H1 (cell line): ENCODE results near the gene DCUN1D4. TPM values are rescaled to one million over a fixed set of nuclear protein-coding genes. Genes with fewer than 3 reads are reported as not detected.

Experiments used
- CTCF ChIA-PET: fragments of 300-600 bp; sonication (Branson Sonifier 250); formaldehyde crosslinking; loops from one replicate; lab custom pipeline; 2021; ENCODE audit not compliant: partially characterized antibody; lab: Charles Lee
- POLR2A ChIA-PET: fragments of 300-600 bp; sonication (Branson Sonifier 250); formaldehyde crosslinking; loops from one replicate; lab custom pipeline; 2021; ENCODE audit warnings: inconsistent platforms; ENCODE audit not compliant: partially characterized antibody; lab: Charles Lee
- DNase-seq, 2 experiments: peaks; one replicate each; pipeline versions ENCODE4 v3.0.0 to v3.0.0-alpha.2; 2010 to 2022; ENCODE audit warnings: low spot score in 2 of 2, low read depth in 1 of 2, mixed read lengths in 1 of 2
- FAIRE-seq: peaks from 2 replicates; lab custom pipeline; 2011; peaks lifted over from hg19 to GRCh38; lab: Jason Lieb, UNC
- H2AFZ ChIP-seq: 2 replicates; pipeline ENCODE4 v1.8.1; 2012; ENCODE audit warnings: low read length, inconsistent platforms
- H2AK5ac ChIP-seq: 2 replicates; pipeline ENCODE4 v1.6.1; 2013; ENCODE audit warnings: low read depth, low read length
- H2BK120ac ChIP-seq: replicated peaks from 2 replicates; pipeline ENCODE3; 2013; ENCODE audit warnings: low read depth, low read length, inconsistent platforms
- H2BK12ac ChIP-seq: 2 replicates; pipeline ENCODE4 v1.6.1; 2013; ENCODE audit warnings: low read depth, low read length
- H2BK15ac ChIP-seq: 2 replicates; pipeline ENCODE4 v1.6.1; 2013; ENCODE audit warnings: low read length
- H2BK20ac ChIP-seq: 2 replicates; pipeline ENCODE4 v1.6.1; 2013; ENCODE audit warnings: low read length
- H2BK5ac ChIP-seq: 2 replicates; pipeline ENCODE4 v1.6.1; 2013; ENCODE audit warnings: low read depth, low read length
- H3K14ac ChIP-seq: 2 replicates; pipeline ENCODE4 v1.6.1; 2013; ENCODE audit warnings: inconsistent platforms; ENCODE audit not compliant: insufficient read length
- H3K18ac ChIP-seq: 2 replicates; pipeline ENCODE4 v1.6.1; 2013; ENCODE audit warnings: low read length; ENCODE audit errors: extremely low read depth
- H3K23ac ChIP-seq: 2 replicates; pipeline ENCODE4 v1.6.1; 2013; ENCODE audit warnings: inconsistent platforms; ENCODE audit not compliant: insufficient read length
- H3K23me2 ChIP-seq: 2 replicates; pipeline ENCODE4 v1.6.1; 2013; ENCODE audit warnings: low read depth, low read length
- H3K27ac ChIP-seq: 2 replicates; pipeline ENCODE4 v1.6.1; 2011; ENCODE audit warnings: low read depth, low read length, inconsistent platforms
- H3K27me3 ChIP-seq, 4 experiments: replicated peaks in 1 of 4; 1 replicate in 1 of 4; 2 replicates in 3 of 4; pipeline versions ENCODE4 v1.6.1 to v1.8.1; 2011 to 2013; ENCODE audit warnings: low read length in 3 of 4, mild to moderate bottlenecking in 3 of 4, inconsistent platforms in 2 of 4, mixed read lengths in 2 of 4, moderate library complexity in 1 of 4; ENCODE audit not compliant: control insufficient read depth in 3 of 4, insufficient read depth in 3 of 4; ENCODE audit errors: extremely low read depth in 1 of 4
- H3K36me3 ChIP-seq, 4 experiments: 2 replicates each; pipeline versions ENCODE4 v1.6.1 to v1.8.1; 2011 to 2013; ENCODE audit warnings: mild to moderate bottlenecking in 4 of 4, low read length in 3 of 4, moderate library complexity in 2 of 4, control low read depth in 1 of 4, inconsistent platforms in 1 of 4; ENCODE audit not compliant: insufficient read depth in 4 of 4, control insufficient read depth in 2 of 4
- H3K4ac ChIP-seq: replicated peaks from 2 replicates; pipeline ENCODE3; 2013; ENCODE audit warnings: low read length, low read depth, mixed read lengths, inconsistent platforms; ENCODE audit not compliant: insufficient read length
- H3K4me1 ChIP-seq, 4 experiments: replicated peaks in 1 of 4; 1 replicate in 1 of 4; 2 replicates in 3 of 4; pipeline versions ENCODE4 v1.6.1 to v1.8.1; 2011 to 2013; ENCODE audit warnings: low read length in 3 of 4, inconsistent platforms in 2 of 4, mixed read lengths in 1 of 4; ENCODE audit not compliant: insufficient read depth in 4 of 4, control insufficient read depth in 3 of 4
- H3K4me2 ChIP-seq, 2 experiments: 2 replicates each; pipeline versions ENCODE4 v1.6.1 to v1.8.1; 2011 to 2013; ENCODE audit warnings: low read depth in 2 of 2, low read length in 2 of 2, control low read depth in 1 of 2, inconsistent platforms in 1 of 2, mild to moderate bottlenecking in 1 of 2; ENCODE audit not compliant: insufficient read depth in 1 of 2
- H3K4me3 ChIP-seq, 4 experiments: fragments of 200-600, 300-600 bp in 1 of 4; sonication (generic), shearing (Covaris generic), sonication (Bioruptor Twin) in 1 of 4; 2 replicates each; pipeline versions ENCODE4 v1.5.1 to v1.8.1; 2011 to 2016; ENCODE audit warnings: low read length in 4 of 4, low read depth in 3 of 4, control low read depth in 2 of 4, inconsistent platforms in 2 of 4, mild to moderate bottlenecking in 2 of 4, mixed read lengths in 1 of 4, moderate library complexity in 1 of 4; ENCODE audit not compliant: insufficient read depth in 2 of 4; ENCODE audit errors: extremely low read depth in 1 of 4
- H3K56ac ChIP-seq: replicated peaks from 2 replicates; pipeline ENCODE3; 2013; ENCODE audit warnings: low read depth, mild to moderate bottlenecking, mixed read lengths, low read length, inconsistent platforms; ENCODE audit not compliant: insufficient read length
- H3K79me1 ChIP-seq: 2 replicates; pipeline ENCODE4 v1.6.1; 2013; ENCODE audit warnings: low read depth, low read length, control low read depth
- H3K79me2 ChIP-seq, 2 experiments: 2 replicates each; pipeline versions ENCODE4 v1.6.1 to v1.8.1; 2012 to 2013; ENCODE audit warnings: low read length in 2 of 2, mild to moderate bottlenecking in 2 of 2, inconsistent platforms in 1 of 2; ENCODE audit not compliant: insufficient read depth in 2 of 2, control insufficient read depth in 1 of 2
- H3K9ac ChIP-seq, 4 experiments: replicated peaks in 1 of 4; 1 replicate in 1 of 4; 2 replicates in 3 of 4; pipeline versions ENCODE4 v1.6.1 to v1.8.1; 2011 to 2013; ENCODE audit warnings: low read depth in 3 of 4, low read length in 3 of 4, control low read depth in 2 of 4, mild to moderate bottlenecking in 2 of 4, moderate library complexity in 2 of 4, inconsistent platforms in 1 of 4; ENCODE audit errors: extremely low read depth in 1 of 4
- H3K9me3 ChIP-seq, 2 experiments: 2 replicates each; pipeline versions ENCODE4 v1.6.1 to v1.8.1; 2012 to 2013; ENCODE audit warnings: mild to moderate bottlenecking in 2 of 2, moderate library complexity in 2 of 2, control low read depth in 1 of 2, inconsistent platforms in 1 of 2, low read depth in 1 of 2, low read length in 1 of 2, mixed read lengths in 1 of 2; ENCODE audit not compliant: insufficient read depth in 2 of 2
- H4K20me1 ChIP-seq, 2 experiments: replicated peaks in 1 of 2; 2 replicates each; pipeline versions ENCODE3 to v1.8.1; 2011 to 2013; ENCODE audit warnings: inconsistent platforms in 2 of 2, low read length in 2 of 2, mild to moderate bottlenecking in 1 of 2; ENCODE audit not compliant: insufficient read depth in 2 of 2, control insufficient read depth in 1 of 2
- H4K5ac ChIP-seq: 2 replicates; pipeline ENCODE4 v1.6.1; 2013; ENCODE audit warnings: low read length, low read depth, mixed read lengths, inconsistent platforms; ENCODE audit not compliant: insufficient read length
- H4K8ac ChIP-seq: 2 replicates; pipeline ENCODE4 v1.8.0; 2013; ENCODE audit warnings: mild to moderate bottlenecking, moderate library complexity, low read length, inconsistent platforms; ENCODE audit not compliant: insufficient read depth; ENCODE audit errors: extremely low read depth
- H4K91ac ChIP-seq: replicated peaks from 2 replicates; pipeline ENCODE3; 2013; ENCODE audit warnings: low read length, mixed read lengths, inconsistent platforms; ENCODE audit not compliant: insufficient read length
- BRCA1 ChIP-seq: IDR thresholded peaks from 2 replicates; pipeline ENCODE4 v1.6.1; 2012; ENCODE audit warnings: low read depth, low read length, improper control_type of control experiment
- CEBPB ChIP-seq: IDR thresholded peaks from 2 replicates; pipeline ENCODE4 v1.6.1; 2012; ENCODE audit warnings: low read depth, low read length
- TAF7 ChIP-seq: optimal IDR thresholded peaks from 2 replicates; pipeline ENCODE3; 2011; ENCODE audit warnings: low read depth, mild to moderate bottlenecking, inconsistent platforms, low read length, moderate library complexity, borderline replicate concordance
- WGBS, 2 experiments: shearing (Covaris generic) in 1 of 2; methylation state at CpG; one replicate each; pipeline versions ENCODE4 v1.1.6 to v1.1.7; 2013 to 2015; ENCODE audit warnings: low lambda C conversion rate in 2 of 2, mixed read lengths in 2 of 2, inconsistent platforms in 1 of 2, low coverage in 1 of 2, missing lambda C conversion rate in 1 of 2; ENCODE audit not compliant: insufficient replicate concordance in 2 of 2, insufficient coverage in 1 of 2, insufficient read length in 1 of 2; ENCODE audit errors: extremely low coverage in 1 of 2, missing lambda C conversion rate in 1 of 2; 5-methylcytosine and 5-hydroxymethylcytosine counted together
- polyA plus RNA-seq, 7 experiments: library from polyadenylated mRNA; depleted of rRNA in 3 of 7; stranded (reverse) in 5 of 7; unstranded in 2 of 7; fragments of >200 nt in 5 of 7; fragments of 200-250 nt in 2 of 7; gene quantifications; 1 replicate in 5 of 7; 2 replicates in 1 of 7; 4 replicates in 1 of 7; pipeline versions ENCODE4 v1.2.1 to v1.2.3, GENCODE V29; 2011 to 2013; ENCODE audit warnings: missing spikeins in 2 of 7, mixed read lengths in 2 of 7
- total RNA-seq: library from RNA; stranded (reverse); fragmentation: NEBNext Ultra II Directional; extraction: Animal tissue kit (Norgen Biotek cat#: 25700); gene quantifications from 2 replicates; pipeline ENCODE4 v1.2.1, GENCODE V29; 2021
- TF ChIP-seq, protein P1 (sequence below): IDR thresholded peaks from 2 replicates; pipeline ENCODE4 v1.6.1; 2012; ENCODE audit warnings: inconsistent platforms

The DCUN1D4 gene
- total and polyA plus RNA-seq, 2 of the 8 experiments (the other 6 are each of a cell fraction or from before 2014, with no cell fraction given): 22.9 to 55.9 TPM

DNA sequence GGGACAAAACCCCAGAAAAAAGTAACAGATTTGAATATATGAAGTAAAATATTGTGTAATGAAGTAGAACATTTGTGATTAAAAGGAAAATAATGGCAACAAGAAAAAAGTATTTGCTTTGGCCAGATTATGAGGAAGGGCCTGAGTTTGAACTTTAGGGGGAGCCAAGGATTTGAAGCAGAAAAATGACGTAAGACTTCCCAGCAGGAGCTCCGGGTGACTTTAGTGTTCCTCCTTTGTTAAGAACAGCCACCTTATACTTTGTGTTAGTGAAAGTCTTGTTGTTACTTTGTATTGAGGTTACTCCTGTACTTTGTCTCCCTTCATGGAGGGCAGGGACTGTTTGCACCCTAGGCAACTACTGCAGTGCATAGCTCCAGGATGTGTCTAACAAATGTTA is 41.1 kb downstream of the DCUN1D4 start:
- Histone ChIP-seq H3K4ac (no peak overlapping the region), H3K27me3 (no peaks in the 10 kb centered on the region), H2BK5ac (no peak overlapping the region), H3K4me1 (peaks cover 5 to 10% (median 7%) of the 10 kb centered on the region in 4 experiments; a peak in 6 of 7 replicates), H3K9me3 (no peaks in the 10 kb centered on the region), H3K23me2 (no peaks in the 10 kb centered on the region), H3K4me2 (no peak overlapping the region), H4K5ac (no peak overlapping the region), H3K36me3 (peaks cover 8 to 19% (median 11%) of the 10 kb centered on the region in 4 experiments), H2BK20ac (no peak overlapping the region), H2BK120ac (no peak overlapping the region), H3K79me2 (no peaks in the 10 kb centered on the region), H2AK5ac (no peak overlapping the region), H3K27ac (no peak overlapping the region), H4K8ac (no peak overlapping the region), H2AFZ (no peak overlapping the region), H3K79me1 (no peaks in the 10 kb centered on the region), H2BK15ac (no peak overlapping the region), H3K9ac (no peak overlapping the region), H3K14ac (no peak overlapping the region), H4K91ac (no peak overlapping the region), H3K18ac (no peak overlapping the region), H3K4me3 (no peak overlapping the region), H3K23ac (no peak overlapping the region), H4K20me1 (peaks cover 0 to 2% of the 10 kb centered on the region in 2 experiments), H2BK12ac (no peak overlapping the region), H3K56ac (no peak overlapping the region)
- DNase-seq: no peak
- FAIRE-seq: no peak
- POLR2A ChIA-PET: no interaction called here
- CTCF ChIA-PET: interaction anchor here (0.7 to 4.3 kb wide), 12 partner anchors 12 to 296 kb away, joined by 3 to 17 read pairs (median 3); no protein-coding TSS in a partner anchor
- 73% methylated on average over 2 of the region's 2 CpGs; no CpG with 5 or more reads in 1 of the 2 experiments for whole genome bisulfite sequencing, 2 experiments
- TF ChIP-seq CEBPB: peak; percentile 49; the same call in 1 of the 2 replicates
- TF ChIP-seq, protein P1, sequence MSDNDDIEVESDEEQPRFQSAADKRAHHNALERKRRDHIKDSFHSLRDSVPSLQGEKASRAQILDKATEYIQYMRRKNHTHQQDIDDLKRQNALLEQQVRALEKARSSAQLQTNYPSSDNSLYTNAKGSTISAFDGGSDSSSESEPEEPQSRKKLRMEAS: no peak
- TF ChIP-seq TAF7: no peak
- TF ChIP-seq BRCA1: no peak
